Upper lobe of left lung (tissue), 4 donors: ENCODE measurements around the gene SLC25A11.

Experiments used
- CTCF ChIP-seq, 6 experiments: fragments of 450-650 bp in 4 of 6; fragments of 200-600 bp in 2 of 6; sonication (generic) in 2 of 6; IDR thresholded peaks; one replicate each; pipeline ENCODE4 v1.5.1; 2016 to 2019; ENCODE audit warnings: antibody characterized with exemption in 6 of 6
- EP300 ChIP-seq, 4 donors: sonication (generic); formaldehyde crosslinking; IDR thresholded peaks; one replicate each; pipeline ENCODE4 v1.5.1; 2017; ENCODE audit warnings: antibody characterized with exemption in 4 of 4, control low read depth in 2 of 4
- POLR2A ChIP-seq, 4 donors: fragments of 450-650 bp; IDR thresholded peaks; one replicate each; pipeline ENCODE4 v1.5.1; 2016 to 2017; ENCODE audit warnings: antibody characterized with exemption in 4 of 4, mild to moderate bottlenecking in 2 of 4
- POLR2AphosphoS5 ChIP-seq, 2 donors: sonication (generic); formaldehyde crosslinking; IDR thresholded peaks; one replicate each; pipeline ENCODE4 v1.5.1; 2017; ENCODE audit warnings: antibody characterized with exemption in 2 of 2

GRCh38 chr17:4898927-4899326 is 40.9 kb downstream of the SLC25A11 start:
- TF ChIP-seq CTCF (IDR thresholded peaks at IDR 0.05) = no peak
- no peak for TF ChIP-seq POLR2A (IDR thresholded peaks at IDR 0.05)
- no peak for TF ChIP-seq EP300 (IDR thresholded peaks at IDR 0.05)
- TF ChIP-seq POLR2AphosphoS5 (IDR thresholded peaks at IDR 0.05) = no peak
